ENCODE results near the gene YAP1.

DNA sequence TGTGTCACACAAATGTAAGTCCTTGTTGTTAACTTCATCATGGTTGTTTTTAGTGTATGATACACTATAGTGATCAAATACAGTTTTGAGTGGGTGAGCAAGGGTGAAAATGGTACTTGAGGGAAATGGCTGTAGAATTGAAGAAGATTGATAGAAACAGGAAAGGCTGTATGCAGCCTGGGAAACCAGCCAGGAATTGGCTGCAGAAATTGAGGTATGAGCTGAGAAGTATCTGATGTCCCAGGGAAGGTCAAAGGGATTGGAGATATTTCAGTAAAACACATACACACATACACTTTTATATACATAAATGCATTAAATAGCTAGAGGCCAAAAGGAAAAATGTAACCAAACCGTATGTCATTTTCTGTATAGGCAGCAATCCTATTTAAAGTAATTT, 13.1 kb upstream of the YAP1 start:
- TF ChIP-seq, protein P1, sequence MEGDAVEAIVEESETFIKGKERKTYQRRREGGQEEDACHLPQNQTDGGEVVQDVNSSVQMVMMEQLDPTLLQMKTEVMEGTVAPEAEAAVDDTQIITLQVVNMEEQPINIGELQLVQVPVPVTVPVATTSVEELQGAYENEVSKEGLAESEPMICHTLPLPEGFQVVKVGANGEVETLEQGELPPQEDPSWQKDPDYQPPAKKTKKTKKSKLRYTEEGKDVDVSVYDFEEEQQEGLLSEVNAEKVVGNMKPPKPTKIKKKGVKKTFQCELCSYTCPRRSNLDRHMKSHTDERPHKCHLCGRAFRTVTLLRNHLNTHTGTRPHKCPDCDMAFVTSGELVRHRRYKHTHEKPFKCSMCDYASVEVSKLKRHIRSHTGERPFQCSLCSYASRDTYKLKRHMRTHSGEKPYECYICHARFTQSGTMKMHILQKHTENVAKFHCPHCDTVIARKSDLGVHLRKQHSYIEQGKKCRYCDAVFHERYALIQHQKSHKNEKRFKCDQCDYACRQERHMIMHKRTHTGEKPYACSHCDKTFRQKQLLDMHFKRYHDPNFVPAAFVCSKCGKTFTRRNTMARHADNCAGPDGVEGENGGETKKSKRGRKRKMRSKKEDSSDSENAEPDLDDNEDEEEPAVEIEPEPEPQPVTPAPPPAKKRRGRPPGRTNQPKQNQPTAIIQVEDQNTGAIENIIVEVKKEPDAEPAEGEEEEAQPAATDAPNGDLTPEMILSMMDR (IDR thresholded peaks at IDR 0.05), result no peak
- TF ChIP-seq EP300 (IDR thresholded peaks at IDR 0.05), result no peak

All from esophagus muscularis mucosa (tissue), 3 donors.